Mesothelial cell of epicardium (in vitro differentiated cells): ENCODE data around the gene TTLL8. TPM values are rescaled to one million over a fixed set of nuclear protein-coding genes. Genes with fewer than 3 reads are reported as not detected.

Experiments used
- DNase-seq, 2 experiments: peaks; one replicate each; pipeline ENCODE4 v3.0.0; 2021; ENCODE audit warnings: low spot score in 2 of 2; ENCODE audit not compliant: unreplicated experiment in 2 of 2
- H3K27ac Mint-ChIP-seq: 2 replicates; pipeline ENCODE4 v1.8.0; 2021; ENCODE audit warnings: mixed read lengths
- H3K27me3 Mint-ChIP-seq: 2 replicates; pipeline ENCODE4 v1.8.0; 2021; ENCODE audit warnings: low read depth, mixed read lengths
- H3K36me3 Mint-ChIP-seq: 2 replicates; pipeline ENCODE4 v1.8.0; 2021; ENCODE audit warnings: mixed read lengths
- H3K4me1 Mint-ChIP-seq: 2 replicates; pipeline ENCODE4 v1.8.0; 2021; ENCODE audit warnings: mixed read lengths
- H3K4me3 Mint-ChIP-seq: 2 replicates; pipeline ENCODE4 v1.8.0; 2021; ENCODE audit warnings: mild to moderate bottlenecking, moderate library complexity, mixed read lengths
- H3K9me3 Mint-ChIP-seq: 2 replicates; pipeline ENCODE4 v1.8.0; 2021; ENCODE audit warnings: mixed read lengths
- total RNA-seq: library from RNA; stranded (reverse); gene quantifications from 3 replicates; pipeline ENCODE4 v1.2.1, GENCODE V29; 2021
- TF ChIP-seq, protein P1 (sequence below): fragments of 200-600 bp; sonication (generic); IDR thresholded peaks from one replicate; pipeline ENCODE4 v1.5.0; 2021; ENCODE audit warnings: antibody characterized with exemption; ENCODE audit not compliant: unreplicated experiment

TTLL8 gene
- total RNA-seq, 1 donor from 2014 or later = 0.13 TPM

- peaks cover 5% of the 10 kb centered on the region for H3K9me3 Mint-ChIP-seq
- DNase-seq = no peak
- TF ChIP-seq, protein P1, sequence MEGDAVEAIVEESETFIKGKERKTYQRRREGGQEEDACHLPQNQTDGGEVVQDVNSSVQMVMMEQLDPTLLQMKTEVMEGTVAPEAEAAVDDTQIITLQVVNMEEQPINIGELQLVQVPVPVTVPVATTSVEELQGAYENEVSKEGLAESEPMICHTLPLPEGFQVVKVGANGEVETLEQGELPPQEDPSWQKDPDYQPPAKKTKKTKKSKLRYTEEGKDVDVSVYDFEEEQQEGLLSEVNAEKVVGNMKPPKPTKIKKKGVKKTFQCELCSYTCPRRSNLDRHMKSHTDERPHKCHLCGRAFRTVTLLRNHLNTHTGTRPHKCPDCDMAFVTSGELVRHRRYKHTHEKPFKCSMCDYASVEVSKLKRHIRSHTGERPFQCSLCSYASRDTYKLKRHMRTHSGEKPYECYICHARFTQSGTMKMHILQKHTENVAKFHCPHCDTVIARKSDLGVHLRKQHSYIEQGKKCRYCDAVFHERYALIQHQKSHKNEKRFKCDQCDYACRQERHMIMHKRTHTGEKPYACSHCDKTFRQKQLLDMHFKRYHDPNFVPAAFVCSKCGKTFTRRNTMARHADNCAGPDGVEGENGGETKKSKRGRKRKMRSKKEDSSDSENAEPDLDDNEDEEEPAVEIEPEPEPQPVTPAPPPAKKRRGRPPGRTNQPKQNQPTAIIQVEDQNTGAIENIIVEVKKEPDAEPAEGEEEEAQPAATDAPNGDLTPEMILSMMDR = no peak
- peaks cover 26% of the 10 kb centered on the region for H3K27me3 Mint-ChIP-seq
- H3K4me1 Mint-ChIP-seq = no peaks in the 10 kb centered on the region
- H3K4me3 Mint-ChIP-seq = no peak overlapping the region
- no peak overlapping the region for H3K27ac Mint-ChIP-seq
- no peaks in the 10 kb centered on the region for H3K36me3 Mint-ChIP-seq
Measured at GRCh38 chr22:50032941-50033601, 25.0 kb downstream of the TTLL8 start.

DNA sequence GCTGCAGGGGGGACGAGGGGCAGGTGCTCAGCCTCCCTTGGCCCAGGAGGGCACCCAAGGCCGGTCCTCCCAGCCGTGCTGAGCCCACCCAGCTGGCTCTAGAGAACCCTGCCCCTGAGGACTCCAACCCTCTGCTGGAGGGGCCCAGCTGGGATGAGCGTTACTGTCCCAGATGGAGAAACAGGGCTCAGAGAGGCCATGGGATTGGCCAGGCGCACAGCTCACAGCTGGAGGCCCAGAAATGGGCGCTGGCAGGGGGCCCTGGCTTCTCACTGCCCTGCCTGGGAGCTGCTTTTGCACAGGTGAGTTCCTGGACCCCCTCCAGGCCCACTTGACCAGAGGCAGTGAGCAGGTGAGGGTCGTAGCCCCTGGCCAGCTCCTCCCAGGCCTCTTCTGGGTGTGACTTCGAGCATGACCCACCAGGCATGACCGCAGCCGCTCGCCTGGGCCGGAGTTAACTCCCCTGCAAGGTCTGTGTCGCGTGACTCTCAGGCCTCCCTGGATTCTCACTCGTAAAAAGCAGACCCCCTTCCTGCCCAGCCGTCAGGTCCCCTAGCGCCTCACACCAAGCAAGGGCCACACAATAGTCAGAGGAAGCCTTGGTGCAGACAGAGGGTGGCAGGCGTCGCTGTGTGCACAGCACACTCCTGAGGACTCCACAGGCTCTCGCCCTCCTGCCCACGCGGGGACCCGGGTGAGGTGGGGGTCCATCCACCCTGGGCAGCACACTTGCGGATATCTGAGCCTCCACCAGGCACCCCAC, 25.8 kb downstream of the TTLL8 start:
- TF ChIP-seq, protein P1 = no peak
- Mint-ChIP-seq H3K27ac (no peak overlapping the region), H3K27me3 (peaks cover 34% of the 10 kb centered on the region), H3K4me1 (no peaks in the 10 kb centered on the region), H3K4me3 (no peak overlapping the region), H3K36me3 (no peaks in the 10 kb centered on the region), H3K9me3 (no peaks in the 10 kb centered on the region)
- no peak for DNase-seq

GRCh38 chr22:50031189-50032091, 26.7 kb downstream of the TTLL8 start:
- Mint-ChIP-seq H3K4me3 (no peak overlapping the region), H3K27ac (no peak overlapping the region), H3K4me1 (no peaks in the 10 kb centered on the region), H3K9me3 (no peaks in the 10 kb centered on the region), H3K36me3 (no peaks in the 10 kb centered on the region), H3K27me3 (peaks cover 39% of the 10 kb centered on the region)
- DNase-seq = no peak
- TF ChIP-seq, protein P1 = no peak

GRCh38 chr22:50030297-50031188, 27.6 kb downstream of the TTLL8 start:
- Mint-ChIP-seq H3K4me1 (no peaks in the 10 kb centered on the region), H3K9me3 (no peaks in the 10 kb centered on the region), H3K36me3 (no peaks in the 10 kb centered on the region), H3K27me3 (peaks cover 46% of the 10 kb centered on the region), H3K4me3 (no peak overlapping the region), H3K27ac (no peak overlapping the region)
- TF ChIP-seq, protein P1 = peak; percentile 65
- peak; percentile 59 to 81 for DNase-seq
